Measurements from ENCODE around the gene CDNF. TPM values are rescaled to one million over a fixed set of nuclear protein-coding genes. Genes with fewer than 3 reads are reported as not detected.

The CDNF gene
- total RNA-seq, 2 experiments from 2014 or later, result 3.2 to 3.7 TPM

GRCh38 chr10:14784459-14785055 is 53.3 kb downstream of the CDNF start:
- Mint-ChIP-seq H3K27me3 (no peaks in the 10 kb centered on the region), H3K9me3 (peaks cover 3% of the 10 kb centered on the region), H3K4me3 (no peak overlapping the region), H3K27ac (no peak overlapping the region), H3K36me3 (ENCODE audit: low read depth) (no peaks in the 10 kb centered on the region), H3K4me1 (ENCODE audit: low read depth) (peaks cover 12% of the 10 kb centered on the region)
- Histone ChIP-seq H3K4me1 (ENCODE audit: insufficient read depth, low read length) (peaks cover 4% of the 10 kb centered on the region), H3K4me3 (ENCODE audit: low read length) (no peak overlapping the region), H3K27ac (ENCODE audit: low read depth in 1 of 2, low read length in 2 of 2) (no peak overlapping the region), H3K36me3 (ENCODE audit: insufficient read depth, low read length) (no peaks in the 10 kb centered on the region), H3K9me3 (ENCODE audit: control insufficient read depth in 1 of 2, insufficient read depth in 1 of 2, low read length in 2 of 2) (peaks cover 0 to 6% of the 10 kb centered on the region in 2 experiments), H3K27me3 (ENCODE audit: control insufficient read depth in 1 of 2, insufficient read depth in 2 of 2, low read length in 2 of 2) (peaks cover 0 to 2% of the 10 kb centered on the region in 2 experiments)
- ChIA-PET POLR2A (no interaction called here), CTCF (no interaction called here)
- no peak for TF ChIP-seq CTCF (IDR thresholded peaks at IDR 0.05)
- intact Hi-C loops (cut with DNase I, micrococcal nuclease), result no loop called here
- DNase-seq, result no peak
- no peak for ATAC-seq (ENCODE audit: poor library complexity)

- H3K4me3 Mint-ChIP-seq, result no peak overlapping the region
- H3K36me3 Mint-ChIP-seq (ENCODE audit: low read depth), result no peaks in the 10 kb centered on the region
- peaks cover 12% of the 10 kb centered on the region for H3K4me1 Mint-ChIP-seq (ENCODE audit: low read depth)
- H3K27me3 Mint-ChIP-seq, result no peaks in the 10 kb centered on the region
- ATAC-seq (ENCODE audit: poor library complexity) (no peak), DNase-seq (peak in 4 of 14 experiments; percentile 2 to 15 (median 6))
- Histone ChIP-seq H3K36me3 (ENCODE audit: insufficient read depth, low read length) (no peaks in the 10 kb centered on the region), H3K27me3 (ENCODE audit: control insufficient read depth in 1 of 2, insufficient read depth in 2 of 2, low read length in 2 of 2) (no peaks in the 10 kb centered on the region), H3K4me1 (ENCODE audit: insufficient read depth, low read length) (peaks cover 4% of the 10 kb centered on the region), H3K27ac (ENCODE audit: low read depth in 1 of 2, low read length in 2 of 2) (no peak overlapping the region), H3K4me3 (ENCODE audit: low read length) (no peak overlapping the region), H3K9me3 (ENCODE audit: control insufficient read depth in 1 of 2, insufficient read depth in 1 of 2, low read length in 2 of 2) (peaks cover 0 to 6% of the 10 kb centered on the region in 2 experiments)
- intact Hi-C loops (cut with DNase I, micrococcal nuclease), result no loop called here
- no peak overlapping the region for H3K27ac Mint-ChIP-seq
- CTCF ChIA-PET, result no interaction called here
- TF ChIP-seq CTCF (IDR thresholded peaks at IDR 0.05), result no peak
- H3K9me3 Mint-ChIP-seq, result peaks cover 3% of the 10 kb centered on the region
- POLR2A ChIA-PET, result no interaction called here
These were observed 55.0 kb downstream of the CDNF start for GRCh38 chr10:14782691-14783363.

- intact Hi-C loops (cut with DNase I, micrococcal nuclease), result no loop called here
- no peak overlapping the region for H3K27ac Mint-ChIP-seq
- TF ChIP-seq CTCF (IDR thresholded peaks at IDR 0.05), result no peak
- H3K4me3 ChIP-seq (ENCODE audit: low read length), result no peak overlapping the region
- DNase-seq (no peak), ATAC-seq (ENCODE audit: poor library complexity) (no peak)
- POLR2A ChIA-PET, result no interaction called here
- no peak overlapping the region for H3K27ac ChIP-seq (ENCODE audit: low read depth in 1 of 2, low read length in 2 of 2)
- CTCF ChIA-PET, result no interaction called here
- no peak overlapping the region for H3K4me3 Mint-ChIP-seq
- H3K27me3 Mint-ChIP-seq, result no peaks in the 10 kb centered on the region
- peaks cover 12% of the 10 kb centered on the region for H3K4me1 Mint-ChIP-seq (ENCODE audit: low read depth)
- H3K27me3 ChIP-seq (ENCODE audit: control insufficient read depth in 1 of 2, insufficient read depth in 2 of 2, low read length in 2 of 2), result no peaks in the 10 kb centered on the region
- no peaks in the 10 kb centered on the region for H3K36me3 ChIP-seq (ENCODE audit: insufficient read depth, low read length)
- H3K9me3 ChIP-seq (ENCODE audit: control insufficient read depth in 1 of 2, insufficient read depth in 1 of 2, low read length in 2 of 2), result peaks cover 0 to 6% of the 10 kb centered on the region in 2 experiments
- H3K4me1 ChIP-seq (ENCODE audit: insufficient read depth, low read length), result peaks cover 4% of the 10 kb centered on the region
- peaks cover 3% of the 10 kb centered on the region for H3K9me3 Mint-ChIP-seq
- no peaks in the 10 kb centered on the region for H3K36me3 Mint-ChIP-seq (ENCODE audit: low read depth)
These were observed 56.1 kb downstream of the CDNF start for GRCh38 chr10:14781763-14782162.

All from CD4-positive, alpha-beta T cell (primary cell).